VCaP (cell line): Measurements from ENCODE around the gene CDC5L.
A peak's percentile ranks its signal among the peaks of the same experiment; 100 is the strongest.

Source experiments
- H3K27ac ChIP-seq: fragments of 450-650 bp; 2 replicates; pipeline ENCODE4 v1.5.1; 2017
- TF ChIP-seq, protein P1 (sequence below): fragments of 450-650 bp; conservative IDR thresholded peaks from 2 replicates; pipeline ENCODE4 v1.5.1; 2017; ENCODE audit warnings: mild to moderate bottlenecking, moderate library complexity

The CDC5L gene

DNA sequence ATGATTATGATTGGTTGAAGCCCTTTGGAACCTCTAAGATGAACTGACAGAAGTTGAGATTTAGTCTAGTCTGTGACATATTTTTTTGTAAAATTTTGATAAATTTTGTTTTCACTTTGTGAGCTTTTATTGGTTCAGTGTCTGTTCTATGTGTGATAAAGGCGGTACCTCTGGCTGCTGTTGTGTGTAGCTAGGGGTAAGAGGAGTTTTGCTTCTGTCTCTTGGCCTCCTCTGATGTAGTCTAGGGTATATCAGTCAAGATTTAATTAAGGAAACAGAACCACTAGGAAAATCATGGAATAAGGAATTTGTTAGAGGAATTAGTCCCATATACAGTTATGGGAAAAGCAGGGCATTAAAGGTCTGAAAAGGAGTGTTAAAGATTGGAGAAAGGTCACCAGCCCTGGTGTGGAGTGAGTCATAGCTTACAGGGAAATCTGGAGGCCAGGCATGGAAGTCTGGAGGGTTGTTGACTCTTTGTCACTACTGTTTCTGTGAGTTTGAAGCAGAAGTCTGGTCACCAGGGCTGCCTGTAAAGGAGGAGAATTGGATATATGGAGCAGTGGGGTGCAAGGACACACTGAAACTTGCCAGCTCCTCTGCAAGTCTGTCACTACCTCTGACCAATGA is 28.5 kb downstream of the CDC5L start:
- TF ChIP-seq, protein P1, sequence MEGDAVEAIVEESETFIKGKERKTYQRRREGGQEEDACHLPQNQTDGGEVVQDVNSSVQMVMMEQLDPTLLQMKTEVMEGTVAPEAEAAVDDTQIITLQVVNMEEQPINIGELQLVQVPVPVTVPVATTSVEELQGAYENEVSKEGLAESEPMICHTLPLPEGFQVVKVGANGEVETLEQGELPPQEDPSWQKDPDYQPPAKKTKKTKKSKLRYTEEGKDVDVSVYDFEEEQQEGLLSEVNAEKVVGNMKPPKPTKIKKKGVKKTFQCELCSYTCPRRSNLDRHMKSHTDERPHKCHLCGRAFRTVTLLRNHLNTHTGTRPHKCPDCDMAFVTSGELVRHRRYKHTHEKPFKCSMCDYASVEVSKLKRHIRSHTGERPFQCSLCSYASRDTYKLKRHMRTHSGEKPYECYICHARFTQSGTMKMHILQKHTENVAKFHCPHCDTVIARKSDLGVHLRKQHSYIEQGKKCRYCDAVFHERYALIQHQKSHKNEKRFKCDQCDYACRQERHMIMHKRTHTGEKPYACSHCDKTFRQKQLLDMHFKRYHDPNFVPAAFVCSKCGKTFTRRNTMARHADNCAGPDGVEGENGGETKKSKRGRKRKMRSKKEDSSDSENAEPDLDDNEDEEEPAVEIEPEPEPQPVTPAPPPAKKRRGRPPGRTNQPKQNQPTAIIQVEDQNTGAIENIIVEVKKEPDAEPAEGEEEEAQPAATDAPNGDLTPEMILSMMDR, result no peak
- H3K27ac ChIP-seq, result 0 out of 2 replicates have a peak overlapping the region, but pooled peaks have one; percentile 11

DNA sequence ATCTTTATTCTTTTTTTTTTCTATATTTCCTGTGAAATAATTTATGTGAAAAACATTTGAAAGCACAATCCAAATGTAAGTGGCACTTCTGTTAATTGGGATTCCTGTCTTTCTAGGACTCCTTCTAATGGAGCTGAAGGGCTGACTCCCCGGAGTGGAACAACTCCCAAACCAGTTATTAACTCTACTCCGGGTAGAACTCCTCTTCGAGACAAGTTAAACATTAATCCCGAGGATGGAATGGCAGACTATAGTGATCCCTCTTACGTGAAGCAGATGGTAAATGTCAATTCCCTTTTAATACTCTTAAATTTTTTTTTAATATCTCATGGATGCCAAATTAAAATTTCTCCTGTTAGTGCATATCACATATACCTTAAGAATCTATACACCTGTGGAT is 35.0 kb downstream of the CDC5L start:
- H3K27ac ChIP-seq, result no peak overlapping the region
- TF ChIP-seq, protein P1, result no peak

DNA sequence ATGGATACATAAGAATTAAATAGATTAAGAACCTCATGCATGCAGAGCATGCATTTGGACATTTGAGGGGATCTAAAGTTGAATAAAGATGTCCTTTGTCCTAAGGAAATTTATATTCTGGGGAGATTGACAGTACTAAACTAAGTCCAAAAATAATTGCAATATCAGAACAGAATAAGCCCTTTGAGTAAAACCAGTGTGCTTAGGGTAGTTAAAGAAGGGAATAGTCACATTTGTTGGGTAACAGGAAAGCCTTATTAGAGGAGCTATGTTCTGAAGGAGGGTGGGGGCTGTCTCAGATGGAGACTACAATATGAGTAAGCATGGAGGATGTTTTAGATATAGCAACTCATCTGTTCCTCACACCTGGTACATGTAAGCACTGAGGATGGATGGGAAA is 35.8 kb downstream of the CDC5L start:
- H3K27ac ChIP-seq, result no peak overlapping the region
- TF ChIP-seq, protein P1, result no peak

DNA sequence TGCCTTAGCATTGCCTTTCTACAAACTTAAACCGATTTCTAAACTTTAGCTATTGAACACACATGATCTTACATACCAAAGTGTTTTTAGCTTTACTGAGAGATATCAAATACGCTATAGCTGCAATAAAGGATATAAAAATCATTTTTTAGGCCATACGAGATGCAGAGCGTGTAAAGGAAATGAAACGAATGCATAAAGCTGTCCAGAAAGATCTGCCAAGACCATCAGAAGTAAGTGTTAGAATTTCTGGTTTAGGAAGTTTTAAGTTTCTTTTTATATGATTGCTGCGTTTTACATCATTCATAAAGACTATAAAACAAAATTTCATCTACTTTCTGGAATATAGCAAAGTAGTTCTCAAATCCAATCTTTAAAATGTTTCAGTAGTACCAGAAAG is 38.4 kb downstream of the CDC5L start:
- TF ChIP-seq, protein P1, result no peak
- H3K27ac ChIP-seq, result no peak overlapping the region

DNA sequence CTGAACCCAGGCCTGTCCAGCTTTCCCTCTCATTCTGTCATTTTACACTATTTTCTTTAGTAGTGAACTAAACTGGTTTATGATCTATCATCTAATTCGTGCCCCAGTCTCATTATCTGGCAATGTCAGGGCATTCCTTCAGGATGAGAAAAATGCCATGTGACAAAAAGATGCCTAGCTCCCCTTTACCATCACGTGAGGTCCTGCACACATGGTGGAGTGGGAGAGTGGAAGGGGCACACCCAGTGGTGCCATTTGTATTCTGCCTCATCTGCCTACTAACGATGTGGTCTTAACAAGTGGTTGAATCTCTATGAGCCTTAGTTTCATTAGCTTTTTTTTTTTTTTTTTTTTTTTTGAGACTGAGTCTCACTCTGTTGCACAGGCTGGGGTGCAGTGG is 41.2 kb downstream of the CDC5L start:
- no peak overlapping the region; the same call in 1 of the 2 replicates for H3K27ac ChIP-seq
- TF ChIP-seq, protein P1, result no peak

DNA sequence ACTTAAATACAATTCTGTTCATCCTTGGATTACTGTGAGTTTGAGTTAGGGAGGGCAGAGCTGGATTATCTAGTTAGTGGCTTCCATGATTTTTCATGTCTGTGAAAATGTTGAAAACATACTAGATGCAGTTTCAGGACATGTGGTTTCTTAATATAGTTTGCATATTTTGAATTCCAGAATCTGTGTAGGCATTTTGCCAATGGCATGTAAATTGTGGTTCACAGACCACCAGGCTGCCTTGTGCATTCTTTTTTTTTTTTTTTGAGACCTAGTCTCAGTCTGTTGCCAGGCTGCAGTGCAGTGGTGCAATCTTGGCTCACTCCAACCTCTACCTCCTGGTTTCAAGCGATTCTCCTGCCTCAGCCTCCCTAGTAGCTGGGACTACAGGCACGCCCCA is 42.8 kb downstream of the CDC5L start:
- H3K27ac ChIP-seq, result peak overlapping the region; percentile 7; the same call in 1 of the 2 replicates
- TF ChIP-seq, protein P1, result no peak

DNA sequence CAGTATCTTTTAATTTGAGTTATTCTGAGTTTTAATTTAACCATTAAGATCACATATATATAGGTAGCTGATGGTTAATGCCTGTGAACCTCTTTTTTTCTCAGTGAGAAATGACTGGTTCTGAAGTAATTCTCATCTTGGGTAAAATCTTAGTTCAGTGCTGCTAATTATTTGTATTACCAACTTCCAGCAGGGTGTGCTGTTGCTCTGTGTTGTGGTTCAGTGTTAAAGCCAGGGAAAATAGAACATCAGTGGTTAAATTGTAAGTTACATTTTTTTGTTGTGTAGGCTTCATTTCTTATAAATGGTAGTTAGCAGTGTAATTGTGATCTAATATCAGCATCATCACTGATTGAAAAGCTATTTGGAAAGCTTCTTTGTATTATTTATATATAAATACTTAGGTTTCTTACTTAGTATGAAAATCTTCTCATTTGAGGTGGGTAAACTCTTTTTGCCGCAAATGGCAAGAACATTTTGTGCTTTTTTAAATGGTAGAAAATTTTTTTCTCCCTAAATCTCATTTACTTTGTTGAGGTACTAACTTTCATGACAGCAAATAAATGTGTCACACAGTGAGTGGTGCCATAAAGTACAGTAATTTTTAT is 43.7 kb downstream of the CDC5L start:
- TF ChIP-seq, protein P1, result peak; percentile 93
- H3K27ac ChIP-seq, result peak overlapping the region; percentile 63
